GM12865 (cell line): ENCODE results near the gene CIDEB.

ENCODE experiments used
- DNase-seq: peaks from one replicate; pipeline ENCODE4 v3.0.0; 2010; ENCODE audit warnings: low read depth
- H3K4me3 ChIP-seq: 2 replicates; pipeline ENCODE4 v1.5.1; 2011; ENCODE audit warnings: mild to moderate bottlenecking, low read depth, low read length, control low read depth
- CTCF ChIP-seq: IDR thresholded peaks from 2 replicates; pipeline ENCODE4 v1.5.1; 2011; ENCODE audit warnings: low read length, control low read depth, low read depth, inconsistent platforms; ENCODE audit not compliant: insufficient read depth; ENCODE audit errors: missing control alignments

The CIDEB gene

GRCh38 chr14:24280797-24281460 is 26.8 kb downstream of the CIDEB start:
- TF ChIP-seq CTCF: no peak

GRCh38 chr14:24279301-24280186 is 28.2 kb downstream of the CIDEB start:
- no peak overlapping the region; the same call in none of the 2 replicates for H3K4me3 ChIP-seq
- peak; percentile 16 for TF ChIP-seq CTCF
- peak; percentile 77 for DNase-seq

More at GRCh38 chr14:24280797-24281460, 26.8 kb downstream of the CIDEB start:
- DNase-seq: no peak
- H3K4me3 ChIP-seq: no peak overlapping the region

- no peak for TF ChIP-seq CTCF
- DNase-seq: no peak
- H3K4me3 ChIP-seq: no peak overlapping the region
Observed at GRCh38 chr14:24278424-24278823, 29.4 kb downstream of the CIDEB start.

- H3K4me3 ChIP-seq: no peak overlapping the region
- no peak for TF ChIP-seq CTCF
Observed at GRCh38 chr14:24277606-24278321, 30.0 kb downstream of the CIDEB start.

GRCh38 chr14:24277071-24277470 is 30.7 kb downstream of the CIDEB start:
- TF ChIP-seq CTCF: no peak
- DNase-seq: no peak
- H3K4me3 ChIP-seq: no peak overlapping the region

More at GRCh38 chr14:24277606-24278321, 30.0 kb downstream of the CIDEB start:
- DNase-seq: no peak

GRCh38 chr14:24274101-24274543 is 33.7 kb downstream of the CIDEB start:
- DNase-seq: peak; percentile 86
- no peak for TF ChIP-seq CTCF

More at GRCh38 chr14:24274101-24274543, 33.7 kb downstream of the CIDEB start:
- H3K4me3 ChIP-seq: peak overlapping the region; percentile 21
